ENCODE results near the gene MAN2A2.
"Not testable (repeated sequence)": the region's sequence is repeated elsewhere in the genome, so short reads cannot be mapped to it uniquely, and the experiment has no call there.

MAN2A2 gene

GRCh38 chr15:90922712-90923322 lies 19.7 kb downstream of the MAN2A2 start:
- not testable (repeated sequence) for DNase-seq

- no peak for DNase-seq
Measured at GRCh38 chr15:90924375-90924774, 21.3 kb downstream of the MAN2A2 start.

- not testable (repeated sequence) for DNase-seq
Measured at GRCh38 chr15:90926766-90927165, 23.7 kb downstream of the MAN2A2 start.

- DNase-seq = not testable (repeated sequence)
Measured at GRCh38 chr15:90928106-90928505, 25.0 kb downstream of the MAN2A2 start.

GRCh38 chr15:90929246-90930019 lies 26.3 kb downstream of the MAN2A2 start:
- no peak for DNase-seq

- DNase-seq = no peak
Measured at GRCh38 chr15:90930861-90931574, 27.9 kb downstream of the MAN2A2 start.

- no peak for DNase-seq
Measured at GRCh38 chr15:90931575-90931827, 28.4 kb downstream of the MAN2A2 start.

GRCh38 chr15:90931828-90932659 lies 28.9 kb downstream of the MAN2A2 start, which contains the start of gene HDDC3:
TSS of gene HDDC3 (minus strand) at chr15:90932549. CDS start at chr15:90932540, 9 bp downstream.
- DNase-seq = peak in 1 of 2 experiments; percentile 14

- no peak for DNase-seq
Measured at GRCh38 chr15:90932660-90932991, 29.5 kb downstream of the MAN2A2 start.

- no peak for DNase-seq
Measured at GRCh38 chr15:90933301-90933700, 30.2 kb downstream of the MAN2A2 start.

GRCh38 chr15:90934256-90934948 lies 31.3 kb downstream of the MAN2A2 start:
- peak in 1 of 2 experiments; percentile 61 for DNase-seq

- DNase-seq = peak; percentile 74 to 82
Measured at GRCh38 chr15:90934949-90935751, 32.0 kb downstream of the MAN2A2 start, which contains the start of gene UNC45A. TSS of gene UNC45A (plus strand) at chr15:90935285. CDS start at chr15:90935325, 40 bp downstream.

GRCh38 chr15:90936823-90937222 lies 33.7 kb downstream of the MAN2A2 start:
- DNase-seq = no peak

- DNase-seq = no peak
Measured at GRCh38 chr15:90938261-90938660, 35.2 kb downstream of the MAN2A2 start.

- no peak for DNase-seq
Measured at GRCh38 chr15:90939756-90940155, 36.7 kb downstream of the MAN2A2 start.

GRCh38 chr15:90941038-90941437 lies 37.9 kb downstream of the MAN2A2 start:
- no peak for DNase-seq

GRCh38 chr15:90942354-90943120 lies 39.4 kb downstream of the MAN2A2 start:
- no peak for DNase-seq

- no peak for DNase-seq
Measured at GRCh38 chr15:90945091-90945490, 42.0 kb downstream of the MAN2A2 start.

- peak; percentile 63 to 85 for DNase-seq
Measured at GRCh38 chr15:90946538-90946937, 43.4 kb downstream of the MAN2A2 start.

GRCh38 chr15:90946941-90947576 lies 44.0 kb downstream of the MAN2A2 start:
- DNase-seq = no peak

Data from cerebellar nuclear complex (tissue), 1 donor.